Measurements from ENCODE around the gene LIMS2. TPM values are rescaled to one million over a fixed set of nuclear protein-coding genes. Genes with fewer than 3 reads are reported as not detected.

LIMS2 gene
- total RNA-seq, 1 experiment from 2014 or later, result not detected

GRCh38 chr2:127663566-127664064 is 11.7 kb downstream of the LIMS2 start:
- in situ Hi-C loops (cut with HindIII; ENCODE audit: low pct_unique_long_range_greater_than_20kb, low sequenced_read_pairs), result no loop called here
- DNase-seq (ENCODE audit: low read depth), result no peak

GRCh38 chr2:127662937-127663565 is 12.3 kb downstream of the LIMS2 start:
- no peak for DNase-seq (ENCODE audit: low read depth)
- in situ Hi-C loops (cut with HindIII; ENCODE audit: low pct_unique_long_range_greater_than_20kb, low sequenced_read_pairs), result no loop called here

GRCh38 chr2:127661949-127662510 is 13.3 kb downstream of the LIMS2 start:
- no peak for DNase-seq (ENCODE audit: low read depth)
- in situ Hi-C loops (cut with HindIII; ENCODE audit: low pct_unique_long_range_greater_than_20kb, low sequenced_read_pairs), result no loop called here

GRCh38 chr2:127661072-127661649 is 14.2 kb downstream of the LIMS2 start:
- DNase-seq (ENCODE audit: low read depth), result no peak
- in situ Hi-C loops (cut with HindIII; ENCODE audit: low pct_unique_long_range_greater_than_20kb, low sequenced_read_pairs), result no loop called here

- in situ Hi-C loops (cut with HindIII; ENCODE audit: low pct_unique_long_range_greater_than_20kb, low sequenced_read_pairs), result no loop called here
- DNase-seq (ENCODE audit: low read depth), result no peak
These were observed 15.1 kb downstream of the LIMS2 start for GRCh38 chr2:127660291-127660578.

- in situ Hi-C loops (cut with HindIII; ENCODE audit: low pct_unique_long_range_greater_than_20kb, low sequenced_read_pairs), result no loop called here
These were observed 15.7 kb downstream of the LIMS2 start for GRCh38 chr2:127659408-127660290.

GRCh38 chr2:127658641-127659407 is 16.5 kb downstream of the LIMS2 start:
- in situ Hi-C loops (cut with HindIII; ENCODE audit: low pct_unique_long_range_greater_than_20kb, low sequenced_read_pairs), result no loop called here
- no peak for DNase-seq (ENCODE audit: low read depth)

More at GRCh38 chr2:127659408-127660290, 15.7 kb downstream of the LIMS2 start:
- no peak for DNase-seq (ENCODE audit: low read depth)

GRCh38 chr2:127658146-127658545 is 17.2 kb downstream of the LIMS2 start:
- DNase-seq (ENCODE audit: low read depth), result no peak
- in situ Hi-C loops (cut with HindIII; ENCODE audit: low pct_unique_long_range_greater_than_20kb, low sequenced_read_pairs), result no loop called here

- DNase-seq (ENCODE audit: low read depth), result no peak
- in situ Hi-C loops (cut with HindIII; ENCODE audit: low pct_unique_long_range_greater_than_20kb, low sequenced_read_pairs), result no loop called here
These were observed 18.1 kb downstream of the LIMS2 start for GRCh38 chr2:127657232-127657595.

GRCh38 chr2:127656569-127657231 is 18.6 kb downstream of the LIMS2 start:
- in situ Hi-C loops (cut with HindIII; ENCODE audit: low pct_unique_long_range_greater_than_20kb, low sequenced_read_pairs), result no loop called here
- no peak for DNase-seq (ENCODE audit: low read depth)

GRCh38 chr2:127655209-127656073 is 19.9 kb downstream of the LIMS2 start:
- in situ Hi-C loops (cut with HindIII; ENCODE audit: low pct_unique_long_range_greater_than_20kb, low sequenced_read_pairs), result no loop called here

GRCh38 chr2:127654838-127655175 is 20.5 kb downstream of the LIMS2 start:
- DNase-seq (ENCODE audit: low read depth), result no peak
- in situ Hi-C loops (cut with HindIII; ENCODE audit: low pct_unique_long_range_greater_than_20kb, low sequenced_read_pairs), result no loop called here

More at GRCh38 chr2:127655209-127656073, 19.9 kb downstream of the LIMS2 start:
- no peak for DNase-seq (ENCODE audit: low read depth)

GRCh38 chr2:127654084-127654837 is 21.1 kb downstream of the LIMS2 start:
- DNase-seq (ENCODE audit: low read depth), result no peak
- in situ Hi-C loops (cut with HindIII; ENCODE audit: low pct_unique_long_range_greater_than_20kb, low sequenced_read_pairs), result no loop called here

- in situ Hi-C loops (cut with HindIII; ENCODE audit: low pct_unique_long_range_greater_than_20kb, low sequenced_read_pairs), result no loop called here
- DNase-seq (ENCODE audit: low read depth), result no peak
These were observed 21.8 kb downstream of the LIMS2 start for GRCh38 chr2:127653421-127654083.

- in situ Hi-C loops (cut with HindIII; ENCODE audit: low pct_unique_long_range_greater_than_20kb, low sequenced_read_pairs), result no loop called here
- no peak for DNase-seq (ENCODE audit: low read depth)
These were observed 22.5 kb downstream of the LIMS2 start for GRCh38 chr2:127652786-127653357.

Measured in Caki2 (cell line).